ENCODE data around the gene PTPRN2. TPM values are rescaled to one million over a fixed set of nuclear protein-coding genes. Genes with fewer than 3 reads are reported as not detected.

The PTPRN2 gene
- polyA plus RNA-seq, 2 donors: 0.37 to 0.40 TPM

GRCh38 chr7:157615852-157616251, 971.8 kb downstream of the PTPRN2 start:
- Histone ChIP-seq H3K9me3 (ENCODE audit: control insufficient read depth in 2 of 2, insufficient read depth in 1 of 2, low read depth in 1 of 2, low read length in 1 of 2) (no peaks in the 10 kb centered on the region), H3K27me3 (ENCODE audit: control insufficient read depth in 1 of 2, insufficient read depth in 2 of 2, low read length in 2 of 2) (no peaks in the 10 kb centered on the region), H3K36me3 (ENCODE audit: control insufficient read depth in 2 of 2, insufficient read depth in 2 of 2, low read length in 1 of 2) (no peaks in the 10 kb centered on the region), H3K4me1 (ENCODE audit: control insufficient read depth in 2 of 2, insufficient read depth in 2 of 2, low read length in 1 of 2) (peaks cover 5 to 6% of the 10 kb centered on the region in 2 donors), H3K4me3 (ENCODE audit: low read depth in 1 of 2, low read length in 2 of 2) (no peak overlapping the region), H3K27ac (ENCODE audit: low read depth in 2 of 2, low read length in 1 of 2) (no peak overlapping the region)
- WGBS, 2 donors: 76 to 89% methylated on average over 17 of the region's 17 CpGs

GRCh38 chr7:157615101-157615817, 972.4 kb downstream of the PTPRN2 start:
- Histone ChIP-seq H3K36me3 (ENCODE audit: control insufficient read depth in 2 of 2, insufficient read depth in 2 of 2, low read length in 1 of 2) (no peaks in the 10 kb centered on the region), H3K27ac (ENCODE audit: low read depth in 2 of 2, low read length in 1 of 2) (no peak overlapping the region), H3K4me3 (ENCODE audit: low read depth in 1 of 2, low read length in 2 of 2) (no peak overlapping the region), H3K9me3 (ENCODE audit: control insufficient read depth in 2 of 2, insufficient read depth in 1 of 2, low read depth in 1 of 2, low read length in 1 of 2) (no peaks in the 10 kb centered on the region), H3K27me3 (ENCODE audit: control insufficient read depth in 1 of 2, insufficient read depth in 2 of 2, low read length in 2 of 2) (no peaks in the 10 kb centered on the region), H3K4me1 (ENCODE audit: control insufficient read depth in 2 of 2, insufficient read depth in 2 of 2, low read length in 1 of 2) (peaks cover 5 to 6% of the 10 kb centered on the region in 2 donors)
- WGBS, 2 donors: 72 to 79% methylated on average over 36 of the region's 36 CpGs

GRCh38 chr7:157614457-157615020, 973.1 kb downstream of the PTPRN2 start:
- no peak overlapping the region for H3K27ac ChIP-seq (ENCODE audit: low read depth in 2 of 2, low read length in 1 of 2)
- no peak overlapping the region for H3K4me3 ChIP-seq (ENCODE audit: low read depth in 1 of 2, low read length in 2 of 2)
- no peaks in the 10 kb centered on the region for H3K36me3 ChIP-seq (ENCODE audit: control insufficient read depth in 2 of 2, insufficient read depth in 2 of 2, low read length in 1 of 2)
- no peaks in the 10 kb centered on the region for H3K9me3 ChIP-seq (ENCODE audit: control insufficient read depth in 2 of 2, insufficient read depth in 1 of 2, low read depth in 1 of 2, low read length in 1 of 2)
- 88 to 90% methylated on average over 12 of the region's 12 CpGs for WGBS, 2 donors
- peaks cover 5 to 6% of the 10 kb centered on the region in 2 donors for H3K4me1 ChIP-seq (ENCODE audit: control insufficient read depth in 2 of 2, insufficient read depth in 2 of 2, low read length in 1 of 2)
- H3K27me3 ChIP-seq (ENCODE audit: control insufficient read depth in 1 of 2, insufficient read depth in 2 of 2, low read length in 2 of 2): no peaks in the 10 kb centered on the region

GRCh38 chr7:157613575-157614322, 973.9 kb downstream of the PTPRN2 start:
- WGBS, 2 donors: 37% methylated on average over 46 to 51 of the region's 51 CpGs
- Histone ChIP-seq H3K4me1 (ENCODE audit: control insufficient read depth in 2 of 2, insufficient read depth in 2 of 2, low read length in 1 of 2) (peaks cover 5 to 6% of the 10 kb centered on the region in 2 donors), H3K4me3 (ENCODE audit: low read depth in 1 of 2, low read length in 2 of 2) (peak overlapping the region; percentile 28 to 45), H3K27me3 (ENCODE audit: control insufficient read depth in 1 of 2, insufficient read depth in 2 of 2, low read length in 2 of 2) (no peaks in the 10 kb centered on the region), H3K9me3 (ENCODE audit: control insufficient read depth in 2 of 2, insufficient read depth in 1 of 2, low read depth in 1 of 2, low read length in 1 of 2) (no peaks in the 10 kb centered on the region), H3K36me3 (ENCODE audit: control insufficient read depth in 2 of 2, insufficient read depth in 2 of 2, low read length in 1 of 2) (no peaks in the 10 kb centered on the region), H3K27ac (ENCODE audit: low read depth in 2 of 2, low read length in 1 of 2) (no peak overlapping the region)

GRCh38 chr7:157612664-157613561, 974.7 kb downstream of the PTPRN2 start:
- WGBS, 2 donors: 13 to 18% methylated on average over 78 to 79 of the region's 79 CpGs

GRCh38 chr7:157612009-157612663, 975.5 kb downstream of the PTPRN2 start:
- H3K4me3 ChIP-seq (ENCODE audit: low read depth in 1 of 2, low read length in 2 of 2): peak overlapping the region; percentile 28 to 45
- peaks cover 5 to 6% of the 10 kb centered on the region in 2 donors for H3K4me1 ChIP-seq (ENCODE audit: control insufficient read depth in 2 of 2, insufficient read depth in 2 of 2, low read length in 1 of 2)
- H3K27ac ChIP-seq (ENCODE audit: low read depth in 2 of 2, low read length in 1 of 2): no peak overlapping the region
- no peaks in the 10 kb centered on the region for H3K9me3 ChIP-seq (ENCODE audit: control insufficient read depth in 2 of 2, insufficient read depth in 1 of 2, low read depth in 1 of 2, low read length in 1 of 2)
- H3K36me3 ChIP-seq (ENCODE audit: control insufficient read depth in 2 of 2, insufficient read depth in 2 of 2, low read length in 1 of 2): no peaks in the 10 kb centered on the region
- WGBS, 2 donors: 79 to 84% methylated on average over 33 of the region's 33 CpGs
- no peaks in the 10 kb centered on the region for H3K27me3 ChIP-seq (ENCODE audit: control insufficient read depth in 1 of 2, insufficient read depth in 2 of 2, low read length in 2 of 2)

More at GRCh38 chr7:157612664-157613561, 974.7 kb downstream of the PTPRN2 start:
- Histone ChIP-seq H3K9me3 (ENCODE audit: control insufficient read depth in 2 of 2, insufficient read depth in 1 of 2, low read depth in 1 of 2, low read length in 1 of 2) (no peaks in the 10 kb centered on the region), H3K4me3 (ENCODE audit: low read depth in 1 of 2, low read length in 2 of 2) (peak overlapping the region; percentile 28 to 45), H3K27me3 (ENCODE audit: control insufficient read depth in 1 of 2, insufficient read depth in 2 of 2, low read length in 2 of 2) (no peaks in the 10 kb centered on the region), H3K27ac (ENCODE audit: low read depth in 2 of 2, low read length in 1 of 2) (no peak overlapping the region), H3K4me1 (ENCODE audit: control insufficient read depth in 2 of 2, insufficient read depth in 2 of 2, low read length in 1 of 2) (peaks cover 5 to 6% of the 10 kb centered on the region in 2 donors), H3K36me3 (ENCODE audit: control insufficient read depth in 2 of 2, insufficient read depth in 2 of 2, low read length in 1 of 2) (no peaks in the 10 kb centered on the region)

- Histone ChIP-seq H3K4me3 (ENCODE audit: low read depth in 1 of 2, low read length in 2 of 2) (no peak overlapping the region), H3K27ac (ENCODE audit: low read depth in 2 of 2, low read length in 1 of 2) (no peak overlapping the region), H3K27me3 (ENCODE audit: control insufficient read depth in 1 of 2, insufficient read depth in 2 of 2, low read length in 2 of 2) (no peaks in the 10 kb centered on the region), H3K36me3 (ENCODE audit: control insufficient read depth in 2 of 2, insufficient read depth in 2 of 2, low read length in 1 of 2) (no peaks in the 10 kb centered on the region), H3K4me1 (ENCODE audit: control insufficient read depth in 2 of 2, insufficient read depth in 2 of 2, low read length in 1 of 2) (peaks cover 5 to 6% of the 10 kb centered on the region in 2 donors), H3K9me3 (ENCODE audit: control insufficient read depth in 2 of 2, insufficient read depth in 1 of 2, low read depth in 1 of 2, low read length in 1 of 2) (no peaks in the 10 kb centered on the region)
- WGBS, 2 donors: 92 to 93% methylated on average over 18 of the region's 18 CpGs
Measured at GRCh38 chr7:157611341-157611740, 976.3 kb downstream of the PTPRN2 start.

GRCh38 chr7:157610671-157611295, 976.8 kb downstream of the PTPRN2 start:
- WGBS, 2 donors: 90 to 93% methylated on average over 17 of the region's 17 CpGs
- no peaks in the 10 kb centered on the region for H3K36me3 ChIP-seq (ENCODE audit: control insufficient read depth in 2 of 2, insufficient read depth in 2 of 2, low read length in 1 of 2)

More at GRCh38 chr7:157610671-157611295, 976.8 kb downstream of the PTPRN2 start:
- no peak overlapping the region for H3K27ac ChIP-seq (ENCODE audit: low read depth in 2 of 2, low read length in 1 of 2)
- peaks cover 5 to 6% of the 10 kb centered on the region in 2 donors for H3K4me1 ChIP-seq (ENCODE audit: control insufficient read depth in 2 of 2, insufficient read depth in 2 of 2, low read length in 1 of 2)
- H3K27me3 ChIP-seq (ENCODE audit: control insufficient read depth in 1 of 2, insufficient read depth in 2 of 2, low read length in 2 of 2): no peaks in the 10 kb centered on the region
- H3K4me3 ChIP-seq (ENCODE audit: low read depth in 1 of 2, low read length in 2 of 2): no peak overlapping the region
- H3K9me3 ChIP-seq (ENCODE audit: control insufficient read depth in 2 of 2, insufficient read depth in 1 of 2, low read depth in 1 of 2, low read length in 1 of 2): no peaks in the 10 kb centered on the region
